IMR-90 (cell line): ENCODE results near the gene KLHL9.

Source experiments
- BHLHE40 ChIP-seq: fragments of 150-350 bp; IDR thresholded peaks from 2 replicates; pipeline ENCODE4 v1.6.1; 2016; ENCODE audit warnings: mild to moderate bottlenecking, low read depth, low read length
- CEBPB ChIP-seq: IDR thresholded peaks from 2 replicates; pipeline ENCODE4 v1.6.1; 2012; ENCODE audit warnings: low read depth, low read length, improper control_type of control experiment
- CHD1 ChIP-seq: IDR thresholded peaks from 2 replicates; pipeline ENCODE4 v1.6.1; 2012; ENCODE audit warnings: low read depth, low read length, improper control_type of control experiment
- CTCF ChIP-seq: conservative IDR thresholded peaks from 2 replicates; pipeline ENCODE4 v1.5.1; 2012; ENCODE audit warnings: mild to moderate bottlenecking, low read depth, low read length, improper control_type of control experiment
- ELK1 ChIP-seq: fragments of 150-350 bp; IDR thresholded peaks from 2 replicates; pipeline ENCODE4 v1.6.1; 2016; ENCODE audit warnings: low read depth, mild to moderate bottlenecking, low read length, moderate library complexity, borderline replicate concordance
- MAFK ChIP-seq: IDR thresholded peaks from 2 replicates; pipeline ENCODE4 v1.6.1; 2012; ENCODE audit warnings: low read depth, low read length, improper control_type of control experiment
- MAZ ChIP-seq: IDR thresholded peaks from 2 replicates; pipeline ENCODE4 v1.6.1; 2012; ENCODE audit warnings: low read depth, mild to moderate bottlenecking, low read length, improper control_type of control experiment, moderate library complexity, borderline replicate concordance
- NFE2L2 ChIP-seq: fragments of 150-350 bp; IDR thresholded peaks from 2 replicates; pipeline ENCODE4 v1.6.1; 2016; ENCODE audit warnings: low read depth, mild to moderate bottlenecking, low read length
- POLR2A ChIP-seq: IDR thresholded peaks from 2 replicates; pipeline ENCODE4 v1.6.1; 2012; ENCODE audit warnings: mild to moderate bottlenecking, low read depth, low read length
- RAD21 ChIP-seq: IDR thresholded peaks from 2 replicates; pipeline ENCODE4 v1.6.1; 2012; ENCODE audit warnings: low read length, improper control_type of control experiment
- RCOR1 ChIP-seq: IDR thresholded peaks from 2 replicates; pipeline ENCODE4 v1.6.1; 2012; ENCODE audit warnings: mild to moderate bottlenecking, low read length, improper control_type of control experiment; ENCODE audit not compliant: insufficient replicate concordance
- RFX5 ChIP-seq: IDR thresholded peaks from 2 replicates; pipeline ENCODE4 v1.8.0; 2012; ENCODE audit warnings: low read depth, mild to moderate bottlenecking, low read length, moderate library complexity
- SMC3 ChIP-seq: fragments of 150-350 bp; IDR thresholded peaks from 2 replicates; pipeline ENCODE4 v1.6.1; 2016; ENCODE audit warnings: low read depth, mild to moderate bottlenecking, antibody characterized with exemption, low read length, moderate library complexity
- USF2 ChIP-seq: fragments of 150-350 bp; IDR thresholded peaks from 2 replicates; pipeline ENCODE4 v1.6.1; 2017; ENCODE audit warnings: mild to moderate bottlenecking, antibody characterized with exemption, low read length, low read depth

GRCh38 chr9:21350787-21351186, 15.6 kb upstream of the KLHL9 start, which contains the start of gene IFNA6:
- TF ChIP-seq CTCF (no peak), MAFK (no peak), POLR2A (no peak), CHD1 (no peak), USF2 (no peak), RAD21 (no peak), MAZ (no peak), BHLHE40 (no peak), RFX5 (no peak), ELK1 (no peak), RCOR1 (no peak), CEBPB (no peak), SMC3 (no peak), NFE2L2 (no peak)
